A549 treated with AZD2906 at 1 μM for 4 hours (cell line): ENCODE measurements around the gene TNFSF4. TPM values are rescaled to one million over a fixed set of nuclear protein-coding genes. Genes with fewer than 3 reads are reported as not detected.

ENCODE experiments used
- total RNA-seq: library from RNA; stranded (reverse); fragments of 200-300 nt; extraction: Qiagen RNA extraction; gene quantifications from 5 replicates; pipeline ENCODE4 v1.2.3, GENCODE V29; 2022

Gene TNFSF4, protein sequence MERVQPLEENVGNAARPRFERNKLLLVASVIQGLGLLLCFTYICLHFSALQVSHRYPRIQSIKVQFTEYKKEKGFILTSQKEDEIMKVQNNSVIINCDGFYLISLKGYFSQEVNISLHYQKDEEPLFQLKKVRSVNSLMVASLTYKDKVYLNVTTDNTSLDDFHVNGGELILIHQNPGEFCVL
- 0.05 to 0.09 TPM (median 0.07 TPM) in 5 replicates for total RNA-seq

GRCh38 chr1:173206816-173207568 lies at the start of gene TNFSF4:
Gene TNFSF4 (minus strand): TSS chr1:173207331. CDS start chr1:173207176, 155 bp downstream.

Other genes with a start within 250 kb of the TNFSF4 start
- gene TNFSF18, start 156.4 kb downstream of the TNFSF4 start, total RNA-seq = not detected in 5 replicates